Right lobe of liver (tissue), 6 donors: ENCODE data around the gene SPATA24. TPM values are rescaled to one million over a fixed set of nuclear protein-coding genes. Genes with fewer than 3 reads are reported as not detected.
A peak's percentile ranks its signal among the peaks of the same experiment; 100 is the strongest.

Experiments used
- ATAC-seq, 4 donors: fragments of 200-7000 bp; cut with Tn5 transposase; one replicate each; pipeline ENCODE4 v1.9.1; 2020; ENCODE audit warnings: mild to moderate bottlenecking in 4 of 4, moderate library complexity in 4 of 4
- DNase-seq, 3 donors: peaks; one replicate each; pipeline ENCODE4 v3.0.0-alpha.2; 2020
- H3K27ac ChIP-seq, 3 donors: fragments of 200-600 bp; one replicate each; pipeline ENCODE4 v1.8.0; 2022
- H3K27me3 ChIP-seq, 2 donors: fragments of 200-600 bp; one replicate each; pipeline ENCODE4 v1.8.0; 2022
- H3K36me3 ChIP-seq, 4 donors: fragments of 200-600 bp; sonication (generic) in 1 of 4; one replicate each; pipeline versions ENCODE4 v1.5.1 to v1.8.0; 2017 to 2022; ENCODE audit warnings: control low read depth in 1 of 4
- H3K4me1 ChIP-seq, 4 donors: fragments of 200-600 bp; sonication (generic) in 1 of 4; one replicate each; pipeline versions ENCODE4 v1.5.1 to v1.8.0; 2017 to 2022; ENCODE audit warnings: control low read depth in 1 of 4
- H3K4me3 ChIP-seq, 3 donors: fragments of 200-600 bp; one replicate each; pipeline ENCODE4 v1.8.0; 2022
- H3K9me3 ChIP-seq, 4 donors: fragments of 200-600 bp; sonication (generic) in 1 of 4; one replicate each; pipeline versions ENCODE4 v1.5.1 to v1.8.0; 2017 to 2022; ENCODE audit warnings: control low read depth in 1 of 4
- CTCF ChIP-seq, 4 donors: fragments of 200-600 bp in 3 of 4; fragments of 450-650 bp in 1 of 4; IDR thresholded peaks; one replicate each; pipeline versions ENCODE4 v1.5.1 to v1.8.0; 2016 to 2022; ENCODE audit warnings: antibody characterized with exemption in 4 of 4, mild to moderate bottlenecking in 2 of 4
- POLR2A ChIP-seq: fragments of 450-650 bp; IDR thresholded peaks from one replicate; pipeline ENCODE4 v1.6.1; 2017; ENCODE audit warnings: antibody characterized with exemption, mild to moderate bottlenecking
- WGBS: methylation state at CpG from one replicate; pipeline ENCODE4 v1.1.6; 2018; ENCODE audit warnings: low coverage, low lambda C conversion rate; ENCODE audit not compliant: insufficient coverage; ENCODE audit errors: missing lambda C conversion rate; 5-methylcytosine and 5-hydroxymethylcytosine counted together
- intact Hi-C, 2 donors: fragments of 100-400 bp; cut with DNase I; formaldehyde crosslinking; loops; one replicate each; pipeline versions ENCODE4 v1.11.2 to v1.14.1; 2022
- total RNA-seq, 6 experiments: library from RNA; depleted of rRNA in 2 of 6; stranded (reverse); fragments of >200 nt in 2 of 6; fragmentation: NEBNext Ultra II Directional in 3 of 6; extraction: Animal tissue kit (Norgen Biotek cat#: 25700) in 3 of 6; gene quantifications; one replicate each; pipeline versions ENCODE4 v1.1.0 to v1.2.4, GENCODE V29; 2016 to 2023
- donor health status: DM: no; HTN: yes; CAD: no.
- donor health status: DM: no; HTN: no; CAD: no.
- donor health status: DM: no; HTN: no; CAD: no.
- donor health status: DM: no; HTN: yes; CAD: no.
- donor health status: DM: no; HTN: yes; CAD: no.

Gene SPATA24
- total RNA-seq, 6 experiments from 2014 or later, result 1.5 to 4.0 (median 2.6) TPM

DNA sequence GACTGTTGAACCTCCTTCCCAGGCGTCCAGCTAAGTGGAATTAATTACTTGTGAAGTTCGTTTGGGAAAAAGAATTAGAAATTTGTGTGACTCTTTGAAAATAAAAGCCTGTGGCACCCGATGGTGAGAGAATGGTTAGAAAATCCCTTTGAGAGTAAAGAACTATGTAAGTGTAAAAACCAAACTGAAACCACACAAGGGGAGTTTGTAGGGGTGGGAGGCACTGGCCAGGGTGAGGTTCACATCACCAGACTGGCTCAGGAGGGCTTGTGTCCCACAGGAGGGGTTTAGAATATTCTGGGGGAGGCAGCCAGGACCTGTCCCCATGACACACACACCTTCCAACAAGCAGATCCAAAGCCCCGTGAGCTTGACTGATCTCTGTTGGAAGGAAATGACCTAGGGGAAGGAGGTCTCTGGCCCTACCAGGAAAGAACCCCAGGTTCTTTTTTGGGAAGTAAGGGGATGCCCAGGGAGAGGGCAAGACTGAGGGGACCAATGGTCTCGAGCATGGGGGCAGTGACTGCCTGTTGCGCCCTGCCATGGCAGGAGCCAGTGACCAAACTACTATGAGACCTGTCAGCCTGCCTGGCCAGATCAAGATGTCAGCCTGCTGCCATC lies 4.3 kb downstream of the SPATA24 start:
- no peak overlapping the region for H3K27ac ChIP-seq
- H3K9me3 ChIP-seq, result no peaks in the 10 kb centered on the region
- DNase-seq, result no peak
- ATAC-seq, result no peak
- H3K4me3 ChIP-seq, result no peak overlapping the region
- H3K27me3 ChIP-seq, result peaks cover 0 to 7% of the 10 kb centered on the region in 2 donors
- TF ChIP-seq POLR2A (no peak), CTCF (IDR thresholded peaks at IDR 0.05) (no peak)
- intact Hi-C loops, result no loop called here
- no peaks in the 10 kb centered on the region for H3K36me3 ChIP-seq
- peaks cover 0 to 7% (median 0%) of the 10 kb centered on the region in 4 donors for H3K4me1 ChIP-seq
- 61% methylated on average over 4 of the region's 6 CpGs for WGBS

- peaks cover 0 to 18% (median 4%) of the 10 kb centered on the region in 4 donors for H3K4me1 ChIP-seq
- H3K36me3 ChIP-seq, result no peaks in the 10 kb centered on the region
- ATAC-seq, result no peak
- DNase-seq, result no peak
- intact Hi-C loops, result no loop called here
- H3K9me3 ChIP-seq, result no peaks in the 10 kb centered on the region
- no peak overlapping the region for H3K4me3 ChIP-seq
- TF ChIP-seq POLR2A (no peak), CTCF (IDR thresholded peaks at IDR 0.05) (no peak)
- H3K27me3 ChIP-seq, result peaks cover 0 to 19% of the 10 kb centered on the region in 2 donors
- no peak overlapping the region for H3K27ac ChIP-seq
- WGBS, result 44% methylated on average over 6 of the region's 6 CpGs
Measured at GRCh38 chr5:139397921-139398320, 6.0 kb downstream of the SPATA24 start.

DNA sequence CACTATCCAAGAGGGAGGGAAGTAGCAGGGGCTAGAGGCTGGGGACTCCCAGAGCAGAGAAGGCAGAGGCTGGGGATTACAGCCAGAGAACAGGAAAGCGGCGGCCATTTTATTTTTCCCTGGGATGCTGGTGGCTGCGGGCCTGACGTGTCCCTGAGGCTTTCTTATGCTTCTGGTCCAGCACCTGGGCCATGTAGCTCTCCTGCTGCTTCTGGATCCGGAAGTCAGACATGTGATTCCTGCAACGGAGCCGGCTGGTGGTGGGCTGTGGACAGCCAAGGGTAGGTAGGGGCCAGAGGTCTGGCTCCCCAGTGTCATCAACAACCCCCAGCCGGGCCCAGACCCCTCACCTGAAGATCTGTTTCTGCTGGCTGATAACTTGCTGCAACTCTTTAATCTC lies 7.2 kb downstream of the SPATA24 start:
- no CpG with 5 or more reads among the region's 8 CpGs for WGBS
- ATAC-seq (no peak), DNase-seq (peak in 1 of 3 donors; percentile 40)
- Histone ChIP-seq H3K27me3 (peaks cover 0 to 19% of the 10 kb centered on the region in 2 donors), H3K4me3 (no peak overlapping the region), H3K27ac (no peak overlapping the region), H3K9me3 (no peaks in the 10 kb centered on the region), H3K4me1 (peaks cover 0 to 21% (median 4%) of the 10 kb centered on the region in 4 donors), H3K36me3 (no peaks in the 10 kb centered on the region)
- intact Hi-C loops, result no loop called here
- TF ChIP-seq CTCF (IDR thresholded peaks at IDR 0.05), result no peak
- TF ChIP-seq POLR2A, result no peak

DNA sequence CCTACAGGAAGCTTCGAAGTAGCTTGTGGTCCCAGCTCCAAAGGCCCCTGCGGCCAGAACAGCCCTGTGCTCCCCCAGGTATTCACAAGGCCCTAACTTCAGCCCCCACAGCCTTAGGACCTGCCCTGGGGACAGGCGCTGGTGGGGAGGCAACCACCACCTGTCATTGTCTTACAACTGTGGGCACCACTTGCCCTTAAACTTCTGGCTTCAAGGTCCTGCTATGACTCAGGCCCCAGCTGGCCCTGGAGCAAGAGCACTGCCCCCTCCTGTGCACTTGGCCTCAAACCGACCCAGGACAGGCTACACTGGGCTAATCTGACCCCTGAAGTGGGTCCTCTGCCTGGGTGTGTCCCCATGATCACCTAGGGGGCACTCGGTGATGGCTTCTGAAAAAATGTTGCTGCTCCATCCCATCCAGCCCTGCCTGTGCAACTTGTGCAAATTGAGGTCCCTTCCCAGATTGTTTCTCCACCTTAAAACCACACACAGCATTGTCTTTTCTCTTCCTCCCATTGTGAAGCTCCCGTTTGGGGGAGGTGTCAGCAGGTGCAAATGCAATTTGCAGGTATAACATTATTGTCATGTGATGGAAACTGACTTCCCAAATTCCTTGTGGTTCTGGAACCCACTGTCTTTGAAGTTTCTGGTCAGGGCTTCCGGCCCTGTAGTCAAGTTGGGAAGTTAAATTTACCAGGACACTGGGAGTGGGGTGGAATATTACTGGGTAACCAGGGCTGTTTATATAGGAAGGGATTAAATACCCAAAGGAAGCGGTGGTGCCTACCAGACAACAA lies 7.8 kb downstream of the SPATA24 start:
- intact Hi-C loops, result no loop called here
- WGBS, result 79% methylated on average over 4 of the region's 8 CpGs

More for the DNA sequence above, 7.8 kb downstream of the SPATA24 start:
- H3K27ac ChIP-seq, result no peak overlapping the region
- H3K4me1 ChIP-seq, result peaks cover 0 to 21% (median 4%) of the 10 kb centered on the region in 4 donors
- no peak overlapping the region for H3K4me3 ChIP-seq
- TF ChIP-seq CTCF (IDR thresholded peaks at IDR 0.05), result no peak
- TF ChIP-seq POLR2A, result no peak
- no peak for ATAC-seq
- no peaks in the 10 kb centered on the region for H3K36me3 ChIP-seq
- H3K9me3 ChIP-seq, result no peaks in the 10 kb centered on the region
- DNase-seq, result no peak
- H3K27me3 ChIP-seq, result peaks cover 0 to 19% of the 10 kb centered on the region in 2 donors
